ENCODE results near the gene KLHL6. TPM values are rescaled to one million over a fixed set of nuclear protein-coding genes. Genes with fewer than 3 reads are reported as not detected.

The KLHL6 gene
- total RNA-seq, result 10 to 100 TPM in 1 of 4 donors, 1 to 10 TPM in 2, under 1 TPM in 1; 0.60 to 17.0 (median 2.7) TPM

DNA sequence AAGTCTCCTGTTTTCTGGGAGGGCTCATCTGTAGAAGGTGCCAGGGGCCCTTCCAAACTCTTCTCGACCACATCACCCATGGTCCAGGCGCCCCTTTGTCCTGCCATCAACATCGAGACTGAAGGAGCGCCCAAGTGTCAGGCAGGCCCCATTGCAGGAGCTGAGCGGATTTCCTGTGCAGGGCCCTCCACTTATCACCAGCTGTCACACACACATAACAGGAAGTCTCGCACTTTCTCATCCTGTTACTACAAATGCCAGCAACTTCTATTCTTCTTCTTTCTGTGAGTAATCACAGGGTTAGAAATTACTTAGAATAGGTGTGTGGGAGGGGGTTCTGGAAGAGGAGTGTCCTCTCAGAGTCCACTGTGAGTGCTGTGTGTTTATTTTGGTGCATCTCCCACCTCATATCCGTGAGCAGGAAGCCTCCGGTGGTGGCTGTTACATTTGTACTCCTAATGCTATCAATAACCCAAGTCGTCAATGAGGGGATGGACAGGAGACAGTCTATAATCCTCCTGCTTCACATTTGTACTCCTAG lies at the start of gene KLHL6:
Gene KLHL6, minus strand, starts transcription at position 166 of the 541 bp plus-strand sequence. Its CDS starts 53 bp downstream, at position 113.
- WGBS, 2 donors (ENCODE audit: low coverage in 1 of 2), result 46 to 58% methylated on average over 4 to 9 of the region's 9 CpGs
- intact Hi-C loops (cut with DNase I; ENCODE audit: low total_unique reads), result no loop called here

DNA sequence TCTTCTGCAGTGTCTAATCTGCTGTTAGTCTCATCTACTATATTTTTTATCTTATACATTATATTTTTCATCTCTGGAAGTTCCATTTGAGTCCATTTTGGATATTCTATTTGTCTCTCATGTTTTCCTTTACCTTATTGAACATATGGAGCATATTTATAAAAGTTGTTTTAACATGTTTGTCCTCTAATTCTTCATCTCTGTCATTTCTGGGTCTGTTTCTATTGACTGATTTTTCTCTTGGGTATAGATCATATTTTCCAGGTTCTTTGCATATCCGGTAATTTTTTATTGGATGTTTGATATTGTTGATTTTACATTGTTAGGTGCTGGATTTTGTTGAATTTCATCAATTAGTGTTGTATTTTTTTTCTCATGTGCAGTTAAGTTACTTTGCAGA lies 42.5 kb upstream of the KLHL6 start:
- Histone ChIP-seq H3K4me1 (no peaks in the 10 kb centered on the region), H3K4me3 (no peak overlapping the region), H3K27ac (no peak overlapping the region), H3K36me3 (no peaks in the 10 kb centered on the region), H3K9me3 (peaks cover 6 to 10% of the 10 kb centered on the region in 2 donors), H3K27me3 (no peaks in the 10 kb centered on the region)
- intact Hi-C loops (cut with DNase I; ENCODE audit: low total_unique reads), result no loop called here
- DNase-seq, result no peak
- TF ChIP-seq POLR2AphosphoS5 (IDR thresholded peaks at IDR 0.05) (no peak), EP300 (IDR thresholded peaks at IDR 0.05; ENCODE audit: low read depth) (no peak), POLR2A (IDR thresholded peaks at IDR 0.05) (no peak)
- TF ChIP-seq, protein P1, sequence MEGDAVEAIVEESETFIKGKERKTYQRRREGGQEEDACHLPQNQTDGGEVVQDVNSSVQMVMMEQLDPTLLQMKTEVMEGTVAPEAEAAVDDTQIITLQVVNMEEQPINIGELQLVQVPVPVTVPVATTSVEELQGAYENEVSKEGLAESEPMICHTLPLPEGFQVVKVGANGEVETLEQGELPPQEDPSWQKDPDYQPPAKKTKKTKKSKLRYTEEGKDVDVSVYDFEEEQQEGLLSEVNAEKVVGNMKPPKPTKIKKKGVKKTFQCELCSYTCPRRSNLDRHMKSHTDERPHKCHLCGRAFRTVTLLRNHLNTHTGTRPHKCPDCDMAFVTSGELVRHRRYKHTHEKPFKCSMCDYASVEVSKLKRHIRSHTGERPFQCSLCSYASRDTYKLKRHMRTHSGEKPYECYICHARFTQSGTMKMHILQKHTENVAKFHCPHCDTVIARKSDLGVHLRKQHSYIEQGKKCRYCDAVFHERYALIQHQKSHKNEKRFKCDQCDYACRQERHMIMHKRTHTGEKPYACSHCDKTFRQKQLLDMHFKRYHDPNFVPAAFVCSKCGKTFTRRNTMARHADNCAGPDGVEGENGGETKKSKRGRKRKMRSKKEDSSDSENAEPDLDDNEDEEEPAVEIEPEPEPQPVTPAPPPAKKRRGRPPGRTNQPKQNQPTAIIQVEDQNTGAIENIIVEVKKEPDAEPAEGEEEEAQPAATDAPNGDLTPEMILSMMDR (IDR thresholded peaks at IDR 0.05), result no peak
- WGBS, 2 donors (ENCODE audit: low coverage in 1 of 2), result 52 to 83% methylated on average over 1 of the region's 1 CpG
- in situ Hi-C loops (cut with MboI; ENCODE audit: low pct_ligation_motif_present in 1 of 4, low pct_unique_long_range_greater_than_20kb in 1 of 4, low sequenced_read_pairs in 3 of 4), result no loop called here

More for the DNA sequence above, at the start of gene KLHL6:
- DNase-seq, result peak; percentile 65
- Histone ChIP-seq H3K36me3 (no peaks in the 10 kb centered on the region), H3K27ac (peak within 1 kb of the TSS; percentile 58 to 75 (median 64)), H3K9me3 (no peaks in the 10 kb centered on the region), H3K4me1 (peaks cover 0 to 5% (median 0%) of the 10 kb centered on the region in 4 donors), H3K27me3 (no peaks in the 10 kb centered on the region), H3K4me3 (peak within 1 kb of the TSS in 3 of 4 donors; percentile 11 to 39 (median 13))
- peak; percentile 63 for TF ChIP-seq POLR2A (IDR thresholded peaks at IDR 0.05)
- TF ChIP-seq POLR2AphosphoS5 (IDR thresholded peaks at IDR 0.05), result peak; percentile 57 to 76 (median 69)
- no peak for TF ChIP-seq EP300 (IDR thresholded peaks at IDR 0.05; ENCODE audit: low read depth)
- in situ Hi-C loops (cut with MboI; ENCODE audit: low pct_ligation_motif_present in 1 of 4, low pct_unique_long_range_greater_than_20kb in 1 of 4, low sequenced_read_pairs in 3 of 4), result no loop called here

DNA sequence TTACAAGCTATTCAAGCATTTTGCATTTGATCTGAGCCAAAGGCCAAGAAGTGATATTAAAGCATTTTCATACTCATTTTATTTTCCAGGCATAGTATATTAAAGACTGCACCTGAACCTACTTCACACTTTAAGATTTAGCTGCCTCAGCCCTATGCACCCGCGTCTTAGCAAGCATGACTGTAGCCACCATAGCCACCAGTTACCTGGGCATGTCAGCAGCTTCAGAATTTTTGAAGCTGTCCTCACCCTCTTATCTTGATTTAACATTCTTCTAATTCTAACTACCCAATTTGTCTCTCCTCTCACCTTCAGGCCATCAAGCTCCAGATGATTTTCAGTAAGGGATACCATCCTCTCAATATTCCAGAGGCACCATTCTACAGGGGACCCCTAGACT lies 39.1 kb upstream of the KLHL6 start:
- TF ChIP-seq, protein P1 (IDR thresholded peaks at IDR 0.05), result no peak
- TF ChIP-seq POLR2A (IDR thresholded peaks at IDR 0.05), result no peak
- no peak for DNase-seq
- Histone ChIP-seq H3K4me3 (no peak overlapping the region), H3K27ac (no peak overlapping the region), H3K9me3 (peaks cover 6 to 10% of the 10 kb centered on the region in 2 donors), H3K36me3 (no peaks in the 10 kb centered on the region), H3K4me1 (peaks cover 0 to 4% (median 0%) of the 10 kb centered on the region in 4 donors), H3K27me3 (no peaks in the 10 kb centered on the region)
- WGBS, 2 donors (ENCODE audit: low coverage in 1 of 2), result 88 to 98% methylated on average over 2 of the region's 2 CpGs
- intact Hi-C loops (cut with DNase I; ENCODE audit: low total_unique reads) (no loop called here), in situ Hi-C loops (cut with MboI; ENCODE audit: low pct_ligation_motif_present in 1 of 4, low pct_unique_long_range_greater_than_20kb in 1 of 4, low sequenced_read_pairs in 3 of 4) (no loop called here)

GRCh38 chr3:183592821-183593220 lies 37.3 kb upstream of the KLHL6 start:
- intact Hi-C loops (cut with DNase I; ENCODE audit: low total_unique reads) (no loop called here), in situ Hi-C loops (cut with MboI; ENCODE audit: low pct_ligation_motif_present in 1 of 4, low pct_unique_long_range_greater_than_20kb in 1 of 4, low sequenced_read_pairs in 3 of 4) (no loop called here)
- H3K27ac ChIP-seq, result no peak overlapping the region
- no peaks in the 10 kb centered on the region for H3K27me3 ChIP-seq
- 98% methylated on average over 7 of the region's 7 CpGs; no CpG with 5 or more reads in 1 of the 2 donors for WGBS, 2 donors (ENCODE audit: low coverage in 1 of 2)
- H3K9me3 ChIP-seq, result peaks cover under 1 to 3% of the 10 kb centered on the region in 2 donors
- DNase-seq, result no peak
- H3K4me1 ChIP-seq, result peaks cover 0 to 4% (median 0%) of the 10 kb centered on the region in 4 donors
- H3K36me3 ChIP-seq, result no peaks in the 10 kb centered on the region
- TF ChIP-seq EP300 (IDR thresholded peaks at IDR 0.05; ENCODE audit: low read depth), result no peak
- TF ChIP-seq POLR2A (IDR thresholded peaks at IDR 0.05), result no peak
- TF ChIP-seq, protein P1 (IDR thresholded peaks at IDR 0.05), result no peak
- no peak for TF ChIP-seq POLR2AphosphoS5 (IDR thresholded peaks at IDR 0.05)
- no peak overlapping the region for H3K4me3 ChIP-seq
